MM.1S (cell line): Measurements from ENCODE around the gene IGSF9B.

Experiments used
- CTCF ChIP-seq: fragments of 300-600 bp; sonication (generic); IDR thresholded peaks from 2 replicates; pipeline ENCODE4 v1.5.1; 2016; ENCODE audit warnings: antibody characterized with exemption, low read length, mixed read lengths
- EZH2 ChIP-seq: fragments of 300-600 bp; sonication (generic); optimal IDR thresholded peaks from 2 replicates; pipeline ENCODE3; 2017; ENCODE audit warnings: low read depth, mild to moderate bottlenecking, antibody characterized with exemption, low read length, mixed read lengths
- EZH2phosphoT487 ChIP-seq: fragments of 300-600 bp; sonication (generic); IDR thresholded peaks from 2 replicates; pipeline ENCODE4 v1.6.1; 2018; ENCODE audit warnings: antibody characterized with exemption, low read length

- no peak for TF ChIP-seq CTCF
- no peak for TF ChIP-seq EZH2
- no peak for TF ChIP-seq EZH2phosphoT487
Measured at GRCh38 chr11:133917921-133918607, 38.7 kb downstream of the IGSF9B start.
